Astrocyte (in vitro differentiated cells and primary cell): ENCODE data around the gene NAV2. TPM values are rescaled to one million over a fixed set of nuclear protein-coding genes. Genes with fewer than 3 reads are reported as not detected.

Source experiments
- DNase-seq: peaks from one replicate; pipeline ENCODE4 v3.0.0-alpha.2; 2010; ENCODE audit warnings: low read depth
- FAIRE-seq: peaks from 2 replicates; lab custom pipeline; 2011; peaks lifted over from hg19 to GRCh38; lab: Jason Lieb, UNC
- H2AFZ ChIP-seq: 2 replicates; pipeline ENCODE4 v1.6.0; 2012; ENCODE audit warnings: low read depth, low read length, inconsistent platforms
- H3K27ac ChIP-seq: 2 replicates; pipeline ENCODE4 v1.5.1; 2011; ENCODE audit warnings: low read depth, low read length, inconsistent platforms
- H3K27me3 ChIP-seq: 2 replicates; pipeline ENCODE4 v1.6.0; 2011; ENCODE audit warnings: low read length, inconsistent platforms; ENCODE audit not compliant: insufficient read depth
- H3K36me3 ChIP-seq: 2 replicates; pipeline ENCODE4 v1.5.1; 2011; ENCODE audit warnings: low read length, inconsistent platforms; ENCODE audit not compliant: insufficient read depth
- H3K4me1 ChIP-seq: 2 replicates; pipeline ENCODE4 v1.5.1; 2011; ENCODE audit warnings: low read length, inconsistent platforms; ENCODE audit not compliant: insufficient read depth
- H3K4me2 ChIP-seq: 2 replicates; pipeline ENCODE4 v1.6.0; 2012; ENCODE audit warnings: low read length, inconsistent platforms
- H3K4me3 ChIP-seq: 2 replicates; pipeline ENCODE4 v1.5.1; 2011; ENCODE audit warnings: low read depth, mild to moderate bottlenecking, low read length, inconsistent platforms; ENCODE audit not compliant: insufficient read depth
- H3K79me2 ChIP-seq: 2 replicates; pipeline ENCODE4 v1.6.0; 2012; ENCODE audit warnings: mild to moderate bottlenecking, low read length, inconsistent platforms; ENCODE audit not compliant: insufficient read depth
- H3K9ac ChIP-seq: 2 replicates; pipeline ENCODE4 v1.6.0; 2012; ENCODE audit warnings: mild to moderate bottlenecking, low read length, inconsistent platforms
- H3K9me3 ChIP-seq: 2 replicates; pipeline ENCODE4 v1.5.1; 2012; ENCODE audit warnings: low read depth, mild to moderate bottlenecking, low read length, inconsistent platforms; ENCODE audit not compliant: insufficient read depth
- H4K20me1 ChIP-seq: 2 replicates; pipeline ENCODE4 v1.6.0; 2012; ENCODE audit warnings: low read length, inconsistent platforms; ENCODE audit not compliant: insufficient read depth
- H3K27ac Mint-ChIP-seq: one replicate; pipeline ENCODE4 v1.8.0; 2021; ENCODE audit warnings: mild to moderate bottlenecking, mixed read lengths; ENCODE audit not compliant: unreplicated experiment
- H3K27me3 Mint-ChIP-seq: one replicate; pipeline ENCODE4 v1.8.0; 2021; ENCODE audit warnings: low read depth, mixed read lengths; ENCODE audit not compliant: unreplicated experiment
- H3K36me3 Mint-ChIP-seq: one replicate; pipeline ENCODE4 v1.8.0; 2021; ENCODE audit warnings: low read depth, mixed read lengths; ENCODE audit not compliant: unreplicated experiment
- H3K4me1 Mint-ChIP-seq: one replicate; pipeline ENCODE4 v1.8.0; 2021; ENCODE audit warnings: low read depth, mixed read lengths; ENCODE audit not compliant: unreplicated experiment
- H3K4me3 Mint-ChIP-seq: one replicate; pipeline ENCODE4 v1.8.0; 2021; ENCODE audit warnings: mild to moderate bottlenecking, moderate library complexity, mixed read lengths; ENCODE audit not compliant: unreplicated experiment
- H3K9me3 Mint-ChIP-seq: one replicate; pipeline ENCODE4 v1.8.0; 2021; ENCODE audit warnings: mild to moderate bottlenecking, mixed read lengths; ENCODE audit not compliant: unreplicated experiment
- EZH2 ChIP-seq: IDR thresholded peaks from 2 replicates; pipeline ENCODE4 v1.6.1; 2012; ENCODE audit warnings: mild to moderate bottlenecking, low read length, inconsistent platforms; ENCODE audit not compliant: insufficient read depth
- total RNA-seq: library from RNA; stranded (reverse); gene quantifications from 2 replicates; pipeline ENCODE4 v1.2.1, GENCODE V29; 2021
- TF ChIP-seq, protein P1 (sequence below): IDR thresholded peaks from 2 replicates; pipeline ENCODE4 v1.5.1; 2011; ENCODE audit warnings: low read depth, mild to moderate bottlenecking, inconsistent platforms, low read length, moderate library complexity; ENCODE audit not compliant: insufficient read depth

NAV2 gene
- total RNA-seq, 1 donor from 2014 or later = 20.6 TPM

DNA sequence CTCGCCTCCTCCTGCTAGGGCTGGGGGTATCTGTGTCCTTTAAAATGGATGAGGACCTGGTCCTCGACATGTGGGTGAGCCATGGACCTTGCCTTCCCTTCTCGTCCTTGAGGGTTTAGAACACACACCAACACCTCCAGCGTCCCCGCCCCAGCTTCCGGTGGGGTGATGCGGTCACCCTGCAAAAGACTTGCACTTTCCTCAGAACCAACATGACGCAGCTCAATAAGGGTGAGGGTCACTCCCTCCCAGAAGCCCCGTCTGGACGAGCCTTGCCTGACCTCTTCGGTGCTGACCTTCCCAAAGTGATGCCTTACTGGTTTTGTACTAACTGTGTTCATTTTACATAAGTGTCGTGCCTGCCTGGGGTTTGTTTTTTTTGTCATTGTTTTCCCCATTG is 406.7 kb downstream of the NAV2 start:
- H2AFZ ChIP-seq = no peak overlapping the region
- Mint-ChIP-seq H3K36me3 (peaks cover 22% of the 10 kb centered on the region), H3K9me3 (no peaks in the 10 kb centered on the region), H3K27ac (no peak overlapping the region), H3K27me3 (no peaks in the 10 kb centered on the region), H3K4me1 (peaks cover 10% of the 10 kb centered on the region), H3K4me3 (no peak overlapping the region)
- H3K9ac ChIP-seq = no peak overlapping the region
- TF ChIP-seq, protein P1, sequence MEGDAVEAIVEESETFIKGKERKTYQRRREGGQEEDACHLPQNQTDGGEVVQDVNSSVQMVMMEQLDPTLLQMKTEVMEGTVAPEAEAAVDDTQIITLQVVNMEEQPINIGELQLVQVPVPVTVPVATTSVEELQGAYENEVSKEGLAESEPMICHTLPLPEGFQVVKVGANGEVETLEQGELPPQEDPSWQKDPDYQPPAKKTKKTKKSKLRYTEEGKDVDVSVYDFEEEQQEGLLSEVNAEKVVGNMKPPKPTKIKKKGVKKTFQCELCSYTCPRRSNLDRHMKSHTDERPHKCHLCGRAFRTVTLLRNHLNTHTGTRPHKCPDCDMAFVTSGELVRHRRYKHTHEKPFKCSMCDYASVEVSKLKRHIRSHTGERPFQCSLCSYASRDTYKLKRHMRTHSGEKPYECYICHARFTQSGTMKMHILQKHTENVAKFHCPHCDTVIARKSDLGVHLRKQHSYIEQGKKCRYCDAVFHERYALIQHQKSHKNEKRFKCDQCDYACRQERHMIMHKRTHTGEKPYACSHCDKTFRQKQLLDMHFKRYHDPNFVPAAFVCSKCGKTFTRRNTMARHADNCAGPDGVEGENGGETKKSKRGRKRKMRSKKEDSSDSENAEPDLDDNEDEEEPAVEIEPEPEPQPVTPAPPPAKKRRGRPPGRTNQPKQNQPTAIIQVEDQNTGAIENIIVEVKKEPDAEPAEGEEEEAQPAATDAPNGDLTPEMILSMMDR = no peak
- no peak for TF ChIP-seq EZH2
- H3K4me3 ChIP-seq = no peak overlapping the region
- H3K79me2 ChIP-seq = no peaks in the 10 kb centered on the region
- H4K20me1 ChIP-seq = no peaks in the 10 kb centered on the region
- FAIRE-seq (no peak), DNase-seq (no peak)
- H3K27me3 ChIP-seq = no peaks in the 10 kb centered on the region
- H3K4me1 ChIP-seq = peaks cover 3% of the 10 kb centered on the region
- no peaks in the 10 kb centered on the region for H3K9me3 ChIP-seq
- H3K36me3 ChIP-seq = no peaks in the 10 kb centered on the region
- no peak overlapping the region for H3K4me2 ChIP-seq
- no peak overlapping the region for H3K27ac ChIP-seq

DNA sequence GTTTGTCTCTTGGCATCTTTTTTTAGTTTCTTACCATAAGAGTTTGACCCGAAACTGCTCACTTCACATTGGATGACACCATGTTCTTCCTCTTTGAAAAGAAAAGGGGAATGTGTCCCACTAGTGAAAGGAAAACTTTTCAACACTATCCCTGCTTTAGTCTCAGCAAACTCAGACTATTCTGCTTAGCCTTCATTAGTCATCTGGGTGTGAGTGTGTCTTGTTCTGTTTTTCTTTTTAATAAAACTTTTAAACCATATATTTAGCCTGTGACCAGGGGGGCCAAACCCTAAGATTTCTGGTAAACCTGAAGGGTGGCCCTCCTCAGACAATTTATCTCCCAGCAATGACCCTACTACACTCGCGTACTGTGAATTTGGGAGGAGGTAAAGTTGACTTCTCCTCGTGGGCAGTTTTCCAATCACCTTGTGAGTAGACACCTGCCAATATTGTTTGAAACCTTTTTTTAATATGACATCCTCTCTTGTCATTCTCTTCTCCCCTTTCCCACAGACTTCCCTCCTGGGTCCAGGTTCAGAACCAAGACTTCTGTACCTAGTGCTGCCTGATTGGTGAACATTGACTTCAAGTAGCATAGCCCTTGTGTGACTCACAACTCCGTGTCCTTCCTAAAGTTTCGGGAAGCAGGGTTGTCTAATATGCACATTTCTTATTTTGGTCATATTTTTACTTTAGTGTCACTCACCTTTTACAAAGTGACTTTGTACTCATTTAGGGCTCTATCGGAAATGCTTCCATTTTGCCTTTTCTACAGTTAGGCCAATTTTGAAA is 407.7 kb downstream of the NAV2 start:
- peaks cover 10% of the 10 kb centered on the region for H3K4me1 Mint-ChIP-seq
- H3K9me3 Mint-ChIP-seq = no peaks in the 10 kb centered on the region
- no peak for DNase-seq
- Histone ChIP-seq H3K4me1 (no peaks in the 10 kb centered on the region), H4K20me1 (no peaks in the 10 kb centered on the region), H3K79me2 (no peaks in the 10 kb centered on the region), H3K36me3 (no peaks in the 10 kb centered on the region), H3K27ac (no peak overlapping the region), H3K4me2 (no peak overlapping the region), H3K9me3 (no peaks in the 10 kb centered on the region), H3K4me3 (no peak overlapping the region), H2AFZ (no peak overlapping the region), H3K9ac (no peak overlapping the region), H3K27me3 (no peaks in the 10 kb centered on the region)
- TF ChIP-seq EZH2 = no peak
- TF ChIP-seq, protein P1 = no peak
- H3K36me3 Mint-ChIP-seq = peaks cover 20% of the 10 kb centered on the region
- H3K27ac Mint-ChIP-seq = no peak overlapping the region
- no peak for FAIRE-seq
- no peaks in the 10 kb centered on the region for H3K27me3 Mint-ChIP-seq
- no peak overlapping the region for H3K4me3 Mint-ChIP-seq

DNA sequence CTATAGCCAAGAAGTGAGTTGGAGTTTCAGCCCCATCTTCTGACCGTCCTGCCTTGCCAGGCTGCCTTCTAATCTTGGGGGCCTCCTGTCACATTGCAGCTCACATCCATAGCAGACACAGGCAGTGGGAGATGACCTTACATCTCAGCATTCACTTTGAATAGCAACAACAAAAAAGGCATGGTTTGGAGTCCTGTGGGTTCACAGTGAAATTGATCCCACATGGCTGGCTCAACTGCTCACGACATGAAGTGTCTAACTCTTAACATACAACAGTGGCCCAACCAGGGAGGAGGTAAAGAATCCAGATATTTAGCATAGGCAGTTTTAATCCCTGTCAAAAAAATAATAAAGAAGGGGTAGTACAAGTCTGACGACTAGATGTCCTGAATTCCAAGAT is 409.5 kb downstream of the NAV2 start:
- no peak overlapping the region for H3K4me2 ChIP-seq
- H3K4me3 Mint-ChIP-seq = no peak overlapping the region
- peaks cover 20% of the 10 kb centered on the region for H3K36me3 Mint-ChIP-seq
- no peak overlapping the region for H3K27ac Mint-ChIP-seq
- FAIRE-seq = no peak
- TF ChIP-seq EZH2 = no peak
- TF ChIP-seq, protein P1 = no peak
- H3K27ac ChIP-seq = no peak overlapping the region
- no peaks in the 10 kb centered on the region for H4K20me1 ChIP-seq
- H3K27me3 Mint-ChIP-seq = no peaks in the 10 kb centered on the region
- H3K9me3 ChIP-seq = no peaks in the 10 kb centered on the region
- H3K27me3 ChIP-seq = no peaks in the 10 kb centered on the region
- no peak overlapping the region for H3K9ac ChIP-seq
- peaks cover 19% of the 10 kb centered on the region for H3K4me1 Mint-ChIP-seq
- H3K79me2 ChIP-seq = no peaks in the 10 kb centered on the region
- peaks cover 5% of the 10 kb centered on the region for H3K9me3 Mint-ChIP-seq
- no peak overlapping the region for H3K4me3 ChIP-seq
- DNase-seq = no peak
- no peaks in the 10 kb centered on the region for H3K36me3 ChIP-seq
- H2AFZ ChIP-seq = no peak overlapping the region
- peaks cover 11% of the 10 kb centered on the region for H3K4me1 ChIP-seq
